ENCODE results near the gene HPCAL1.

DNA sequence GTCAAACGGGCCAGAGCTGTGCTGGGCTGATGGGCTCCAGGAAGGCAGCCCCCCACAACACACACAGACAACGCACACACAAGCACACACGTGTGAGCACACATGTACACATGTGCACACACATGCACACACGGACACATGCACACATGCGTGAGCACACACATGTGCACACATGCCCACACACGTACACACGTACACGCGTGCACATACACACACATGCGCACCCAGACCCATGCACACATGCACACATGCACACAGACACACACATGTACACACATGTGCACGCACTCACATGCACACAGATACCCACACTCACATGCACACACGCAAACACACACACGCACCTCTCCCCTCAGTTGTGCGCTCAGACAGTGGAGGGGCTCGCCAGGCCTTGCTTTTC is 31.2 kb upstream of the HPCAL1 start:
- TF ChIP-seq, protein P1, sequence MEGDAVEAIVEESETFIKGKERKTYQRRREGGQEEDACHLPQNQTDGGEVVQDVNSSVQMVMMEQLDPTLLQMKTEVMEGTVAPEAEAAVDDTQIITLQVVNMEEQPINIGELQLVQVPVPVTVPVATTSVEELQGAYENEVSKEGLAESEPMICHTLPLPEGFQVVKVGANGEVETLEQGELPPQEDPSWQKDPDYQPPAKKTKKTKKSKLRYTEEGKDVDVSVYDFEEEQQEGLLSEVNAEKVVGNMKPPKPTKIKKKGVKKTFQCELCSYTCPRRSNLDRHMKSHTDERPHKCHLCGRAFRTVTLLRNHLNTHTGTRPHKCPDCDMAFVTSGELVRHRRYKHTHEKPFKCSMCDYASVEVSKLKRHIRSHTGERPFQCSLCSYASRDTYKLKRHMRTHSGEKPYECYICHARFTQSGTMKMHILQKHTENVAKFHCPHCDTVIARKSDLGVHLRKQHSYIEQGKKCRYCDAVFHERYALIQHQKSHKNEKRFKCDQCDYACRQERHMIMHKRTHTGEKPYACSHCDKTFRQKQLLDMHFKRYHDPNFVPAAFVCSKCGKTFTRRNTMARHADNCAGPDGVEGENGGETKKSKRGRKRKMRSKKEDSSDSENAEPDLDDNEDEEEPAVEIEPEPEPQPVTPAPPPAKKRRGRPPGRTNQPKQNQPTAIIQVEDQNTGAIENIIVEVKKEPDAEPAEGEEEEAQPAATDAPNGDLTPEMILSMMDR (IDR thresholded peaks at IDR 0.05): no peak
- TF ChIP-seq POLR2AphosphoS5 (IDR thresholded peaks at IDR 0.05) (no peak), POLR2A (IDR thresholded peaks at IDR 0.05) (no peak)

Data from prostate gland (tissue), 2 donors.